Smooth muscle cell (in vitro differentiated cells): ENCODE measurements around the gene KCNF1. TPM values are rescaled to one million over a fixed set of nuclear protein-coding genes. Genes with fewer than 3 reads are reported as not detected.

ENCODE experiments used
- DNase-seq: peaks from one replicate; lab custom pipeline; 2025; ENCODE audit not compliant: unreplicated experiment; lab: John Stamatoyannopoulos, UW
- H2AFZ ChIP-seq: fragments of 200-600 bp; sonication (generic); 2 replicates; pipeline ENCODE4 v1.6.0; 2016; ENCODE audit warnings: antibody characterized with exemption, low read depth, mild to moderate bottlenecking
- H3F3A ChIP-seq: fragments of 200-600 bp; sonication (generic); 2 replicates; pipeline ENCODE4 v1.6.0; 2017; ENCODE audit warnings: antibody characterized with exemption, low read depth
- H3K27ac ChIP-seq: fragments of 200-600 bp; sonication (generic); 2 replicates; pipeline ENCODE4 v1.5.1; 2016; ENCODE audit warnings: low read depth, mild to moderate bottlenecking
- H3K27me3 ChIP-seq: fragments of 200-600 bp; sonication (generic); 2 replicates; pipeline ENCODE4 v1.6.1; 2016; ENCODE audit warnings: low read depth, mild to moderate bottlenecking
- H3K36me3 ChIP-seq: fragments of 200-600 bp; sonication (generic); 2 replicates; pipeline ENCODE4 v1.5.1; 2016; ENCODE audit warnings: low read depth
- H3K4me1 ChIP-seq: fragments of 200-600 bp; sonication (generic); 2 replicates; pipeline ENCODE4 v1.5.1; 2016; ENCODE audit warnings: low read depth
- H3K4me2 ChIP-seq: fragments of 200-600 bp; sonication (generic); 2 replicates; pipeline ENCODE4 v1.6.0; 2016; ENCODE audit warnings: mild to moderate bottlenecking
- H3K4me3 ChIP-seq: fragments of 200-600 bp; sonication (generic); 2 replicates; pipeline ENCODE4 v1.5.1; 2016; ENCODE audit warnings: mild to moderate bottlenecking
- H3K79me2 ChIP-seq: fragments of 200-600 bp; sonication (generic); 2 replicates; pipeline ENCODE4 v1.6.0; 2016; ENCODE audit warnings: low read depth, mild to moderate bottlenecking
- H3K9ac ChIP-seq: fragments of 200-600 bp; sonication (generic); 2 replicates; pipeline ENCODE4 v1.6.0; 2016; ENCODE audit warnings: low read depth
- H3K9me3 ChIP-seq: fragments of 200-600 bp; sonication (generic); replicated peaks from 2 replicates; pipeline ENCODE4 v1.5.1; 2016; ENCODE audit warnings: low read depth
- H4K20me1 ChIP-seq: fragments of 200-600 bp; sonication (generic); 2 replicates; pipeline ENCODE4 v1.6.0; 2016; ENCODE audit warnings: low read depth
- WGBS: methylation state at CpG from one replicate; pipeline ENCODE4 v1.1.7; 2016; ENCODE audit warnings: low lambda C conversion rate; 5-methylcytosine and 5-hydroxymethylcytosine counted together
- polyA plus RNA-seq: library from polyadenylated mRNA; unstranded; fragments of >200 nt; fragmentation: Nextera tagmentation; extraction: Ambion mirVana; gene quantifications from 2 replicates; pipeline ENCODE4 v1.2.1, GENCODE V29; 2016
- total RNA-seq: library from RNA; depleted of rRNA; stranded (reverse); fragments of >200 nt; gene quantifications from 2 replicates; pipeline ENCODE4 v1.2.3, GENCODE V29; 2014
- TF ChIP-seq, protein P1 (sequence below): fragments of 200-600 bp; sonication (generic); IDR thresholded peaks from 2 replicates; pipeline ENCODE4 v1.5.1; 2017; ENCODE audit warnings: borderline replicate concordance, mild to moderate bottlenecking, antibody characterized with exemption; ENCODE audit not compliant: insufficient read depth, poor library complexity, severe bottlenecking

The KCNF1 gene
- total and polyA plus RNA-seq, 2 experiments from 2014 or later: 0.55 TPM; not detected in 1

DNA sequence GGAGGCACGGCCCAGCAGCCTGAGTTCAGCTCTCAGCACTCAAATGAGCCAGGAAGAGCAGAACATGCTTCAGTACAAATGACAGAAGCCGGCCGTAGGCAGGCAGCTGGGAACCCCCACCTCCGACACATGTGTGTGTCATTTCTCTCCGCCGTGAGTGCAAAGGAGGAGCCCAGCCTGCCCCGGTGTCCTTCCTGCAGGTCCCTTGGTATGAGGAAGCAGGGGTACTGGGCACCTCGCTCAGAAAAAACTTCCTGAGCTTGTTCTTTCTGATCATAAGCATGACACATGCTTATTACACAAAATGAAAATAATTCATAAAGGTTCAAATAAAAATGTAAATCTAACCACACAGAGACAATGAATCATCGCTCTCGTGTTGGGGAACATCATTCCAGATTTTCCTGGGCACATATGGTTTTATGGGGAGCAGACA, 35.3 kb downstream of the KCNF1 start:
- H2AFZ ChIP-seq: no peak overlapping the region
- 56% methylated on average over 10 of the region's 10 CpGs for WGBS

DNA sequence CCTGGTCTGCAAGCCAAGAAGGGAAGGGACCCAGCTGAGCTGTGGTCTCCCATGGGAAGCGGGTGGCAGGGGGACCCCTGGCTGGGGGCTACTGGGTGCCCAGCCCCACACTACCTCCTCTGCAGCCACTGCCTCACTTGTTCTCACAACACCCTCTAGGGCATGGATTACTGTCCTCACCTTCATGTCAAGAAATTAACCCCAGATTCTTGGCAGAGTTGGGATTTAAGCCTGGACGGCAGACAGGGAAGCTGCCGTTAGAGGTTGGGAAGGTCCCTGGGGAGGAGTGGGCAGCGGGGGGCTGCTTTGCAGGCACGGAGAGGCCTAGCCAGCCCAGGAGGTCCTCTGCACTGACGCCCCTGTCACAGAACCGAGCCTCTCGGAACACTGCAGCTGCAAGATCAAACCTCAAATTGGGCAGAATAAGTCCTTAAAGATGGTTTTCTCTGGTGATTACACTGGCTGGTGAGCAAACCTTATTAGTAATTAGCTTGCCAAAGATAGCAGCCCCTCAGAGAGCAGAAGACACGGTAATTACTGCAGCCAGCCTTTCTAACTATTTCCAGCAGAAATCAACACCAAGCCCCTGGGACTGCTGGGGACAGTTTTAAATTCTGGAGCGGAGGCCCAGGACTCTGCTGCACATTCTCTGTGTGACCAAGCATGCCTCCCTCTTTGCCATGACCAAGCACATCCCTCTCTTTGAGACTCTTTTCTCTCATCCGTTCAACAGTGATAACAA, 35.9 kb downstream of the KCNF1 start:
- no peak overlapping the region for H3K4me2 ChIP-seq
- no peaks in the 10 kb centered on the region for H3K27me3 ChIP-seq
- DNase-seq: no peak
- H2AFZ ChIP-seq: no peak overlapping the region
- 92% methylated on average over 11 of the region's 11 CpGs for WGBS
- H4K20me1 ChIP-seq: no peaks in the 10 kb centered on the region
- H3K4me3 ChIP-seq: no peak overlapping the region
- no peak overlapping the region for H3K9ac ChIP-seq
- H3K27ac ChIP-seq: no peak overlapping the region
- no peaks in the 10 kb centered on the region for H3K36me3 ChIP-seq
- H3K9me3 ChIP-seq: no peaks in the 10 kb centered on the region
- TF ChIP-seq, protein P1, sequence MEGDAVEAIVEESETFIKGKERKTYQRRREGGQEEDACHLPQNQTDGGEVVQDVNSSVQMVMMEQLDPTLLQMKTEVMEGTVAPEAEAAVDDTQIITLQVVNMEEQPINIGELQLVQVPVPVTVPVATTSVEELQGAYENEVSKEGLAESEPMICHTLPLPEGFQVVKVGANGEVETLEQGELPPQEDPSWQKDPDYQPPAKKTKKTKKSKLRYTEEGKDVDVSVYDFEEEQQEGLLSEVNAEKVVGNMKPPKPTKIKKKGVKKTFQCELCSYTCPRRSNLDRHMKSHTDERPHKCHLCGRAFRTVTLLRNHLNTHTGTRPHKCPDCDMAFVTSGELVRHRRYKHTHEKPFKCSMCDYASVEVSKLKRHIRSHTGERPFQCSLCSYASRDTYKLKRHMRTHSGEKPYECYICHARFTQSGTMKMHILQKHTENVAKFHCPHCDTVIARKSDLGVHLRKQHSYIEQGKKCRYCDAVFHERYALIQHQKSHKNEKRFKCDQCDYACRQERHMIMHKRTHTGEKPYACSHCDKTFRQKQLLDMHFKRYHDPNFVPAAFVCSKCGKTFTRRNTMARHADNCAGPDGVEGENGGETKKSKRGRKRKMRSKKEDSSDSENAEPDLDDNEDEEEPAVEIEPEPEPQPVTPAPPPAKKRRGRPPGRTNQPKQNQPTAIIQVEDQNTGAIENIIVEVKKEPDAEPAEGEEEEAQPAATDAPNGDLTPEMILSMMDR: no peak
- no peaks in the 10 kb centered on the region for H3K4me1 ChIP-seq
- no peaks in the 10 kb centered on the region for H3K79me2 ChIP-seq
- H3F3A ChIP-seq: no peaks in the 10 kb centered on the region

More for the DNA sequence above, 35.3 kb downstream of the KCNF1 start:
- H3K79me2 ChIP-seq: no peaks in the 10 kb centered on the region
- H4K20me1 ChIP-seq: no peaks in the 10 kb centered on the region
- H3K4me1 ChIP-seq: no peaks in the 10 kb centered on the region
- no peaks in the 10 kb centered on the region for H3F3A ChIP-seq
- H3K9ac ChIP-seq: no peak overlapping the region
- TF ChIP-seq, protein P1: no peak
- no peaks in the 10 kb centered on the region for H3K36me3 ChIP-seq
- no peaks in the 10 kb centered on the region for H3K9me3 ChIP-seq
- H3K27me3 ChIP-seq: no peaks in the 10 kb centered on the region
- no peak overlapping the region for H3K4me2 ChIP-seq
- H3K27ac ChIP-seq: no peak overlapping the region
- H3K4me3 ChIP-seq: no peak overlapping the region
- DNase-seq: no peak

DNA sequence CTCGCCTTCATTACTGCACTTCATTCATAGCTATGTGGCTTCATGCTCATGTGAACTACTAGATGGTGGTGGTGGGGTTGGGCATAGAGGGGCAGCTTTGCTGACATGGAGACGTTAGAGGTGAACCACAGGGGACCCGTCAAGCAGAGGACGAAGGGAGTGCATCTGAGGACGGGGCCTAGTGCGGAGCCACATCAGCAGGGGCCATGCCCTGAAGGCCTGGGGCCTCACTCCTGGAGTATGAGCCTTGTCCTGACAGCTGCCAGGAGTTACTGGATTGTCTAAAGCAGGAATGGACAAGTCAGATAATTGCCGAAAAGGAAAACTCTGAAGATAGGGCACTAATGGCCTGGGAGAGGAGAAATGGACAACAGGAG, 36.4 kb downstream of the KCNF1 start:
- no peaks in the 10 kb centered on the region for H3K4me1 ChIP-seq
- no peak overlapping the region for H3K4me3 ChIP-seq
- H3K27me3 ChIP-seq: no peaks in the 10 kb centered on the region
- TF ChIP-seq, protein P1: no peak
- H2AFZ ChIP-seq: no peak overlapping the region
- no peak overlapping the region for H3K27ac ChIP-seq
- no peak overlapping the region for H3K9ac ChIP-seq
- no peak overlapping the region for H3K4me2 ChIP-seq
- no peaks in the 10 kb centered on the region for H3K36me3 ChIP-seq
- WGBS: 88% methylated on average over 7 of the region's 7 CpGs
- H3K79me2 ChIP-seq: no peaks in the 10 kb centered on the region
- no peaks in the 10 kb centered on the region for H4K20me1 ChIP-seq
- no peaks in the 10 kb centered on the region for H3F3A ChIP-seq
- no peaks in the 10 kb centered on the region for H3K9me3 ChIP-seq
- DNase-seq: no peak
